A673 (cell line): ENCODE data around the gene CYFIP2. TPM values are rescaled to one million over a fixed set of nuclear protein-coding genes. Genes with fewer than 3 reads are reported as not detected.

Experiments used
- BruUV-seq: library from RNA; stranded (reverse); fragments of 400-500 nt; replicated peaks from 2 replicates; lab custom pipeline; 2021; lab: Mats Ljungman, UMichigan
- CTCF ChIA-PET: fragments of 300-600 bp; sonication (Branson Sonifier 250); formaldehyde crosslinking; loops from one replicate; lab custom pipeline; 2022; ENCODE audit warnings: antibody characterized with exemption; lab: Charles Lee
- POLR2A ChIA-PET: fragments of 300-600 bp; sonication (Branson Sonifier 250); formaldehyde crosslinking; loops from one replicate; lab custom pipeline; 2022; ENCODE audit warnings: antibody characterized with exemption; ENCODE audit not compliant: low non-redundant PET; lab: Charles Lee
- DNase-seq: peaks from one replicate; pipeline ENCODE4 v3.0.0-alpha.2; 2015; ENCODE audit warnings: low spot score
- H3K27ac ChIP-seq: fragments of 200-600 bp; sonication (generic); 2 replicates; pipeline ENCODE4 v1.5.1; 2016; ENCODE audit warnings: mixed run types, low read depth, mild to moderate bottlenecking, mixed read lengths, antibody characterized with exemption, low read length; ENCODE audit not compliant: poor library complexity, severe bottlenecking
- H3K27me3 ChIP-seq: fragments of 200-600 bp; sonication (generic); replicated peaks from 2 replicates; pipeline ENCODE4 v1.6.1; 2017; ENCODE audit warnings: mixed run types, low read depth, mild to moderate bottlenecking, mixed read lengths, antibody characterized with exemption, low read length; ENCODE audit not compliant: insufficient read depth, poor library complexity
- H3K36me3 ChIP-seq: fragments of 200-600 bp; sonication (generic); 2 replicates; pipeline ENCODE4 v1.6.1; 2016; ENCODE audit warnings: mixed run types, mild to moderate bottlenecking, mixed read lengths, antibody characterized with exemption, low read length; ENCODE audit not compliant: insufficient read depth, poor library complexity, severe bottlenecking
- H3K4me1 ChIP-seq: fragments of 200-600 bp; sonication (generic); 2 replicates; pipeline ENCODE4 v1.6.1; 2017; ENCODE audit warnings: mixed run types, mild to moderate bottlenecking, mixed read lengths, antibody characterized with exemption, low read length; ENCODE audit not compliant: insufficient read depth, poor library complexity, severe bottlenecking
- H3K4me3 ChIP-seq: fragments of 200-600 bp; sonication (generic); 2 replicates; pipeline ENCODE4 v1.5.1; 2016; ENCODE audit warnings: low read depth, mixed run types, mild to moderate bottlenecking, mixed read lengths, low read length; ENCODE audit not compliant: poor library complexity, severe bottlenecking
- H3K9me3 ChIP-seq: fragments of 200-600 bp; sonication (generic); 2 replicates; pipeline ENCODE4 v1.6.1; 2016; ENCODE audit warnings: mixed run types, low read depth, mild to moderate bottlenecking, mixed read lengths, antibody characterized with exemption, low read length; ENCODE audit not compliant: poor library complexity, severe bottlenecking
- EZH2 ChIP-seq: fragments of 200-600 bp; sonication (generic); IDR thresholded peaks from 2 replicates; pipeline ENCODE4 v1.6.1; 2017; ENCODE audit warnings: borderline replicate concordance, low read depth, mild to moderate bottlenecking, mixed read lengths, antibody characterized with exemption, low read length; ENCODE audit not compliant: poor library complexity, severe bottlenecking
- intact Hi-C: fragments of 100-400 bp; cut with micrococcal nuclease; formaldehyde crosslinking; loops from one replicate; pipeline ENCODE4 v1.10.0; 2022; ENCODE audit not compliant: unreplicated experiment
- total RNA-seq: library from RNA; stranded (reverse); gene quantifications from 2 replicates; pipeline ENCODE4 v1.2.3, GENCODE V29; 2021
- TF ChIP-seq, protein P1 (sequence below): fragments of 300-800, 200-600 bp; sonication (generic); conservative IDR thresholded peaks from 2 replicates; pipeline ENCODE4 v1.5.1; 2017; ENCODE audit warnings: low read depth, mild to moderate bottlenecking, antibody characterized with exemption, low read length, moderate library complexity, mixed read lengths

Gene CYFIP2
- total RNA-seq, 1 experiment from 2014 or later: 17.2 TPM

DNA sequence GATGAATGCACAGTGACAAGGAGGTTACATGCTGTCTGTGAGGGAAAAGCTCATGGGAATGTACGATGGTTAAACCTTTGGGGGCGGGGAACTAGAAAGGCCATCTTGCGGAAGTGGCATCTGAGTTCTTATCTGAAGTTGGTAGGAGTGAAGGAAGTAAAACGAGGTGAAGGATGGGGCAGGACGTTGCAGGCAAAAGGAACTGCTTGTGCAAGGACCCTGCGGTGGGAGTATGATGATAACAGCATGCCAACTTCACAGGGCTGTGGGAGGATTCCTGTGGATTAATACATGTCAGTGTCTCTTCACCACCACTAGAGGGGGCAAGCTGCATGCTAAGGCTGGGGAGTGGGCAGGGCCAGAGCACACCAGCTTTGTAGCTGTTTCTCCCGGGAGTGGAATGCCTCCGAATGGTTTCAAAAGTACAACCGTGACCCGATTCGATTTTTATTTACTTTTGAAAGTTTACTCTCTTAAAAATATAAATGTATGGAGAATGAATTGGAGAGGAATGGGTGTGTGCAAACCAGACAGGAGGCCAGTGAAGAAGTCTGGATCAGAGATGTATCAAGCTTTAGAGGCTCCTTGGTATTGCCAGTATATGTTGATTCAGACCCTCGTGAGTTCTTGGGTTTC lies 62.5 kb downstream of the CYFIP2 start:
- CTCF ChIA-PET: interaction anchor here (0.6 to 1.3 kb wide), 5 partner anchors 14 to 416 kb away, joined by 3 to 7 read pairs (median 4); partner anchors contain the start of gene LSM11
- Histone ChIP-seq H3K27me3 (no peaks in the 10 kb centered on the region), H3K36me3 (no peaks in the 10 kb centered on the region), H3K4me3 (peak overlapping the region; percentile 14), H3K9me3 (no peaks in the 10 kb centered on the region), H3K27ac (no peak overlapping the region), H3K4me1 (no peaks in the 10 kb centered on the region)
- TF ChIP-seq, protein P1, sequence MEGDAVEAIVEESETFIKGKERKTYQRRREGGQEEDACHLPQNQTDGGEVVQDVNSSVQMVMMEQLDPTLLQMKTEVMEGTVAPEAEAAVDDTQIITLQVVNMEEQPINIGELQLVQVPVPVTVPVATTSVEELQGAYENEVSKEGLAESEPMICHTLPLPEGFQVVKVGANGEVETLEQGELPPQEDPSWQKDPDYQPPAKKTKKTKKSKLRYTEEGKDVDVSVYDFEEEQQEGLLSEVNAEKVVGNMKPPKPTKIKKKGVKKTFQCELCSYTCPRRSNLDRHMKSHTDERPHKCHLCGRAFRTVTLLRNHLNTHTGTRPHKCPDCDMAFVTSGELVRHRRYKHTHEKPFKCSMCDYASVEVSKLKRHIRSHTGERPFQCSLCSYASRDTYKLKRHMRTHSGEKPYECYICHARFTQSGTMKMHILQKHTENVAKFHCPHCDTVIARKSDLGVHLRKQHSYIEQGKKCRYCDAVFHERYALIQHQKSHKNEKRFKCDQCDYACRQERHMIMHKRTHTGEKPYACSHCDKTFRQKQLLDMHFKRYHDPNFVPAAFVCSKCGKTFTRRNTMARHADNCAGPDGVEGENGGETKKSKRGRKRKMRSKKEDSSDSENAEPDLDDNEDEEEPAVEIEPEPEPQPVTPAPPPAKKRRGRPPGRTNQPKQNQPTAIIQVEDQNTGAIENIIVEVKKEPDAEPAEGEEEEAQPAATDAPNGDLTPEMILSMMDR: peak; percentile 83
- no peak for TF ChIP-seq EZH2
- intact Hi-C loops: loop anchor here (5.0 to 10.0 kb wide), 2 partner anchors 149 to 416 kb away; partner anchors contain the start of gene LSM11
- BruUV-seq: no TSS peak
- POLR2A ChIA-PET: no interaction called here
- DNase-seq: peak; percentile 76

DNA sequence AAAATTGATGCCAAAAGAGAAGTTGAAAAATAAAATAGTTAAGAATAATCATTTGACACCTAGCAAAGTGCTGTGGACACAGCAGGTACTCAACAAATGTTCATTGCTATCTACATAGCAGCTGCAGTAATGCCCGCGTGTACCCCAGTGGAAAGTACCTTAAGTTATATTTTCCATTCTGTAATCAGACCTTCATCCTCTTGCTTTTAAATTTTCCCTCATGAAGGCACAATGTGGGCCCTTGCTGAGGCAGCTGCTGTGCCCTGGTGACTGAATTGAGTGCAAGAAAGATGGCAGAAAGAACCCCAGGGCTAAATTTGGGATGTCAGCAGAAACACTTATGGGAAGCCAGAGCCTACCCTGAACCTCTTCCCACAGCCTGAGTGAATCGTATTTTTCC lies 65.9 kb downstream of the CYFIP2 start:
- DNase-seq: no peak
- H3K4me1 ChIP-seq: no peaks in the 10 kb centered on the region
- ChIA-PET POLR2A (no interaction called here), CTCF (no interaction called here)
- H3K4me3 ChIP-seq: no peak overlapping the region
- no peaks in the 10 kb centered on the region for H3K9me3 ChIP-seq
- H3K27me3 ChIP-seq: no peaks in the 10 kb centered on the region
- no peak for TF ChIP-seq EZH2
- TF ChIP-seq, protein P1: no peak
- BruUV-seq: no TSS peak
- no peaks in the 10 kb centered on the region for H3K36me3 ChIP-seq
- no peak overlapping the region for H3K27ac ChIP-seq
- intact Hi-C loops: no loop called here

- no peaks in the 10 kb centered on the region for H3K27me3 ChIP-seq
- no peaks in the 10 kb centered on the region for H3K36me3 ChIP-seq
- no TSS peak for BruUV-seq
- no peak for DNase-seq
- H3K4me3 ChIP-seq: no peak overlapping the region
- no peak for TF ChIP-seq EZH2
- TF ChIP-seq, protein P1: no peak
- intact Hi-C loops: no loop called here
- no peaks in the 10 kb centered on the region for H3K9me3 ChIP-seq
- CTCF ChIA-PET: interaction anchor here (0.7 kb wide), 1 partner anchor 137 kb away, joined by 4 read pairs; no protein-coding TSS in a partner anchor
- H3K4me1 ChIP-seq: no peaks in the 10 kb centered on the region
- no peak overlapping the region for H3K27ac ChIP-seq
- POLR2A ChIA-PET: no interaction called here
These were observed 69.9 kb downstream of the CYFIP2 start for GRCh38 chr5:157335534-157336422.
